Hepatic stellate cell (primary cell): ENCODE data around the gene NBPF1.
"Not testable (repeated sequence)": the region's sequence is repeated elsewhere in the genome, so short reads cannot be mapped to it uniquely, and the experiment has no call there.

Source experiments
- DNase-seq: peaks from one replicate; pipeline ENCODE4 v3.0.0; 2011; ENCODE audit warnings: low spot score

NBPF1 gene

GRCh38 chr1:16605532-16606505 is 7.5 kb downstream of the NBPF1 start:
- DNase-seq = no peak

GRCh38 chr1:16605213-16605525 is 8.2 kb downstream of the NBPF1 start:
- no peak for DNase-seq

- not testable (repeated sequence) for DNase-seq
Measured at GRCh38 chr1:16604514-16605212, 8.7 kb downstream of the NBPF1 start.

GRCh38 chr1:16603623-16604022 is 9.7 kb downstream of the NBPF1 start:
- DNase-seq = not testable (repeated sequence)

- DNase-seq = not testable (repeated sequence)
Measured at GRCh38 chr1:16602336-16603011, 10.9 kb downstream of the NBPF1 start.

- DNase-seq = not testable (repeated sequence)
Measured at GRCh38 chr1:16600855-16601786, 12.2 kb downstream of the NBPF1 start.

- not testable (repeated sequence) for DNase-seq
Measured at GRCh38 chr1:16599326-16599725, 14.0 kb downstream of the NBPF1 start.

GRCh38 chr1:16595216-16595615 is 18.1 kb downstream of the NBPF1 start:
- DNase-seq = not testable (repeated sequence)

GRCh38 chr1:16591845-16592244 is 21.5 kb downstream of the NBPF1 start:
- DNase-seq = not testable (repeated sequence)

GRCh38 chr1:16588081-16588480 is 25.3 kb downstream of the NBPF1 start:
- not testable (repeated sequence) for DNase-seq

GRCh38 chr1:16587639-16588038 is 25.7 kb downstream of the NBPF1 start:
- not testable (repeated sequence) for DNase-seq

GRCh38 chr1:16565324-16565723 is 48.0 kb downstream of the NBPF1 start:
- not testable (repeated sequence) for DNase-seq

- not testable (repeated sequence) for DNase-seq
Measured at GRCh38 chr1:16561035-16561434, 52.3 kb downstream of the NBPF1 start.

- not testable (repeated sequence) for DNase-seq
Measured at GRCh38 chr1:16560498-16560897, 52.9 kb downstream of the NBPF1 start.

GRCh38 chr1:16559688-16560087 is 53.7 kb downstream of the NBPF1 start:
- not testable (repeated sequence) for DNase-seq

GRCh38 chr1:16557034-16557433 is 56.3 kb downstream of the NBPF1 start:
- DNase-seq = not testable (repeated sequence)

GRCh38 chr1:16553244-16553643 is 60.1 kb downstream of the NBPF1 start:
- DNase-seq = not testable (repeated sequence)

- DNase-seq = not testable (repeated sequence)
Measured at GRCh38 chr1:16550212-16550918, 63.0 kb downstream of the NBPF1 start.

GRCh38 chr1:16549545-16549944 is 63.8 kb downstream of the NBPF1 start:
- not testable (repeated sequence) for DNase-seq

GRCh38 chr1:16547502-16548241 is 65.7 kb downstream of the NBPF1 start:
- not testable (repeated sequence) for DNase-seq
